ENCODE measurements around the gene DEDD2.

Gene DEDD2

DNA sequence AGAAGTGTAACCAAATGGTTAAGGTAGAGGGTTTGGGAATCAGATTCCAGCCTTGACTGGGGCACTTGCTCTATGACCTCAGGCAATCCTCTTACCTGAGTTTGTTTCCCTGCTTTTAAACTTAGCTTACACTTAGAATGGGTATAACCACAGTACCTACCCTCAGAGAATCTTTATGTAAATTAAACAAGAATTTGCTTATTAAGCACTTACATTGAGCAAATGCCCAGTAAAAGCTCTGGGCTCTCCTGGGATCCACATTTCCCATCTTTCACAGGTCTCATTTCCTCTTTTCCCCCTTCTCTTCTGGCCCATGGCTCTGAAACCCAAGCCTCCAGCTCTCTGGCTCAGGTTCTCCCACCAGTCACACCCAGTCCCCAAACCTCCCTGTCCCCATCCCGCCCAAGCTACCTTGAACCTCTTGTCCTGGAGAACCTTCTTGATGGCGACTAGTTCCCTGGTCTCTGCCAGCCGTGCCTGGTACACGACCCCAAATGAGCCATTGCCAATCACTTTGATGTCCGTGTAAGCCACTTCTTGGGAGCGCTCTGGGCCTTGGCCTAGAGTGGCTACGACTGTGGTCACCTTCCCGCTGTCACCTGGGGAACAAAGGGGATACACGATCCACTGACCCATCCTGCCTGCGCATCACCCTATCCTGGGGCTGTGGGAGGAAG lies 22.2 kb upstream of the DEDD2 start:
- no peak for DNase-seq (ENCODE audit: low read depth)
- TF ChIP-seq, protein P1, sequence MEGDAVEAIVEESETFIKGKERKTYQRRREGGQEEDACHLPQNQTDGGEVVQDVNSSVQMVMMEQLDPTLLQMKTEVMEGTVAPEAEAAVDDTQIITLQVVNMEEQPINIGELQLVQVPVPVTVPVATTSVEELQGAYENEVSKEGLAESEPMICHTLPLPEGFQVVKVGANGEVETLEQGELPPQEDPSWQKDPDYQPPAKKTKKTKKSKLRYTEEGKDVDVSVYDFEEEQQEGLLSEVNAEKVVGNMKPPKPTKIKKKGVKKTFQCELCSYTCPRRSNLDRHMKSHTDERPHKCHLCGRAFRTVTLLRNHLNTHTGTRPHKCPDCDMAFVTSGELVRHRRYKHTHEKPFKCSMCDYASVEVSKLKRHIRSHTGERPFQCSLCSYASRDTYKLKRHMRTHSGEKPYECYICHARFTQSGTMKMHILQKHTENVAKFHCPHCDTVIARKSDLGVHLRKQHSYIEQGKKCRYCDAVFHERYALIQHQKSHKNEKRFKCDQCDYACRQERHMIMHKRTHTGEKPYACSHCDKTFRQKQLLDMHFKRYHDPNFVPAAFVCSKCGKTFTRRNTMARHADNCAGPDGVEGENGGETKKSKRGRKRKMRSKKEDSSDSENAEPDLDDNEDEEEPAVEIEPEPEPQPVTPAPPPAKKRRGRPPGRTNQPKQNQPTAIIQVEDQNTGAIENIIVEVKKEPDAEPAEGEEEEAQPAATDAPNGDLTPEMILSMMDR (conservative IDR thresholded peaks at IDR 0.05; ENCODE audit: low read depth, low read length): no peak
- no peak overlapping the region for H3K4me3 ChIP-seq (ENCODE audit: low read depth, low read length)

DNA sequence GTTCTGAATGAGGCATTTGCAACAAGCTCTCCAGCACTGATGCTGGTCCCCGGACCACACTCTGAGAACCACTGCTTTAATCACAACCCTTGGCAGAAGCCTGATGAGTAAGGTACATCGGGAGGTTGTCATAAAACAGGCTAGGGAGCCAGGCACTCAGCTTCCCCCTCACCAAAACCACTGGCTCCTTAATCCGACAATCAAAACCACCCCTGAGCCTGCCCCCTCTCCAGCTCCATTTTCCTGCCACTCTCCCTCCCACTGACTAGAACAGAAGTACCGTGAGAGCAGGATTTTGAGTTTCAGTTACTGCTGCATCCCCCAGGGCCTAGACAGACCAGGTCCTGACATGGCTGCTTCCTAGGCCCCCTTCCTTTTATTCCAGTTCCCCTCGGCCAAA lies 17.7 kb upstream of the DEDD2 start:
- TF ChIP-seq, protein P1 (conservative IDR thresholded peaks at IDR 0.05; ENCODE audit: low read depth, low read length): no peak
- H3K4me3 ChIP-seq (ENCODE audit: low read depth, low read length): no peak overlapping the region

GRCh38 chr19:42234364-42234763 lies 16.9 kb upstream of the DEDD2 start:
- no peak overlapping the region for H3K4me3 ChIP-seq (ENCODE audit: low read depth, low read length)
- DNase-seq (ENCODE audit: low read depth): no peak
- TF ChIP-seq, protein P1 (conservative IDR thresholded peaks at IDR 0.05; ENCODE audit: low read depth, low read length): no peak

More for the DNA sequence above, 17.7 kb upstream of the DEDD2 start:
- no peak for DNase-seq (ENCODE audit: low read depth)

- TF ChIP-seq, protein P1 (conservative IDR thresholded peaks at IDR 0.05; ENCODE audit: low read depth, low read length): no peak
- DNase-seq (ENCODE audit: low read depth): no peak
- H3K4me3 ChIP-seq (ENCODE audit: low read depth, low read length): no peak overlapping the region
These were observed 16.3 kb upstream of the DEDD2 start for GRCh38 chr19:42233678-42234292.

DNA sequence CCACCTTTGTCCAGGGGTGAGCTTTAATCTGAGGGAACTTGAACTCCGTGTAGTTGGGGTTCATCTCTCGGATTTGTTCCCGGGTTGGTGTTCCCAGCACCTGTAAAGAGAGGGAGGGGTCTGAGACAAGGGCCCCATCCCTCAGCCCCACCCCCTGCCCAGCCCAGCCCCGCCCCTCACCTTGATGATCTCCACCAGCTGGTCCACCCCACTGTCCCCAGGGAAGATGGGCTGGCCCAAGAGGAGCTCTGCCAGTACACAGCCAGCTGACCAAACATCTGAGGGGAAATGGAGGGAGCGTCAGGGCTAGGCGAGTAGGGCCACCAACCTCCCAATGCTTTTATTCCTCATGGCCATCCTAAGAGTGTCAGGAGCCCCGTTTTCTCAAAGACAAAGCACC lies 15.6 kb upstream of the DEDD2 start:
- TF ChIP-seq, protein P1 (conservative IDR thresholded peaks at IDR 0.05; ENCODE audit: low read depth, low read length): no peak
- no peak for DNase-seq (ENCODE audit: low read depth)
- H3K4me3 ChIP-seq (ENCODE audit: low read depth, low read length): no peak overlapping the region

- DNase-seq (ENCODE audit: low read depth): no peak
- H3K4me3 ChIP-seq (ENCODE audit: low read depth, low read length): no peak overlapping the region
These were observed 15.0 kb upstream of the DEDD2 start for GRCh38 chr19:42232435-42232834.

More at GRCh38 chr19:42232435-42232834, 15.0 kb upstream of the DEDD2 start:
- TF ChIP-seq, protein P1 (conservative IDR thresholded peaks at IDR 0.05; ENCODE audit: low read depth, low read length): no peak

Data from choroid plexus epithelial cell (primary cell).